T-helper 2 cell treated with Interferon-gamma antibody and Interleukin-4, amounts not matched to agents 100 ng/mL and 5 ng/mL, for 36 hours (primary cell): ENCODE data around the gene MTARC2. TPM values are rescaled to one million over a fixed set of nuclear protein-coding genes. Genes with fewer than 3 reads are reported as not detected.

Source experiments
- intact Hi-C: fragments of 100-400 bp; cut with micrococcal nuclease; formaldehyde crosslinking; loops from one replicate; pipeline ENCODE4 v1.15.1; 2023
- total RNA-seq: library from RNA; stranded (reverse); gene quantifications from 2 replicates; pipeline ENCODE4 v1.2.3, GENCODE V29; 2022

MTARC2 gene
- total RNA-seq, 1 donor from 2014 or later, result not detected

DNA sequence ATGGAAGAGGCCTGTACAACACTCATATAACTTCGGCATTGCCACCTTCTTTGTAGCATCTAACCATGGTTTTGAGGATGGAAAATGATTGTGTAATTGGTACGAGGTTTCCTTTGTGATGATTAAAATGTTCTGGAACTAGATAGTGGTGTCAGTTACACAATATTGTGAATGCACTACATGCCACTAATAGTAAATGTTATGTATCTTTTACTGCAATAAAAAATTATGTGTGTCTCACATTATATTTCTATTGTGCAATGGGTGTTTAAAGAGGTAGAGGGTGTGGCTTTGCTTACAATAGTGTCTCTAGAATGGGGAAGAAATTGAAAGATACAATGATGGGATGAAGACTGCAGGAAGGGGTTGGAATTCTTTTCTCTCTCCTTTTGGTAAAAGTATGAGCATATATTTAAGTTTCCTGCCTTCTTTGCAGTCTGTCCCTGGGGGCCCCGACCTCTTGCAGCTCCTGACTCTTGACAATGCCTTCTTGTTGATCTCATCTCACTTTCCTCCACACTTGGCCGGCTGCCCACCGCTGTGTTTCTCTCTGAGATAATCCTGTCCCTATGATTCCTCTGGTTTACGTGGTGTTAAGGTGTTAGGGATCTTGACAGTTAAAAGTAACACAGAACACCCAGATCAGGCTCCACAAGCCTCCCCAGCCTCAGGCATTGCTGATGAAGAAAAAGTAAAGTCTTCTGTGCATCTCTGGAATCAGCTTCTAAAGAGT lies 77.9 kb downstream of the MTARC2 start:
- intact Hi-C loops, result no loop called here

DNA sequence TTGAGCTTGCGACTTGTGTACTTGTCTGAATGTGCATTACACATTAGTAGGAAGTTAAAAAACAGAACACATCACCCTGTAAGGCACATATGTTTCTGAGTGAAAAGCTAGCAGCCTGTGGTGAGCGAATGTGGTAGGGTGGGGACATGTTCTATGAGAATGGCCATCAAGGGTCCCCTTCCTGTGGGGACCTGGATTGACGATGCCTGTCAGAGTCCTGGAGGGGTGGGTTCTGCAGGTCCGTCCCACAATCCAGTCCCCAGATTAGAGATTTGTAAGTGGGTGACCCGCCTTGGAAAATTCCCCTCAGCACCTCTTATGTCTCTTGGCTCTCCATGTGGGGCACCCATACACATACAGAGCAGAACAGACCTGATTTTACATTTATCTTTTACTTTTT lies 78.6 kb downstream of the MTARC2 start:
- intact Hi-C loops, result no loop called here

DNA sequence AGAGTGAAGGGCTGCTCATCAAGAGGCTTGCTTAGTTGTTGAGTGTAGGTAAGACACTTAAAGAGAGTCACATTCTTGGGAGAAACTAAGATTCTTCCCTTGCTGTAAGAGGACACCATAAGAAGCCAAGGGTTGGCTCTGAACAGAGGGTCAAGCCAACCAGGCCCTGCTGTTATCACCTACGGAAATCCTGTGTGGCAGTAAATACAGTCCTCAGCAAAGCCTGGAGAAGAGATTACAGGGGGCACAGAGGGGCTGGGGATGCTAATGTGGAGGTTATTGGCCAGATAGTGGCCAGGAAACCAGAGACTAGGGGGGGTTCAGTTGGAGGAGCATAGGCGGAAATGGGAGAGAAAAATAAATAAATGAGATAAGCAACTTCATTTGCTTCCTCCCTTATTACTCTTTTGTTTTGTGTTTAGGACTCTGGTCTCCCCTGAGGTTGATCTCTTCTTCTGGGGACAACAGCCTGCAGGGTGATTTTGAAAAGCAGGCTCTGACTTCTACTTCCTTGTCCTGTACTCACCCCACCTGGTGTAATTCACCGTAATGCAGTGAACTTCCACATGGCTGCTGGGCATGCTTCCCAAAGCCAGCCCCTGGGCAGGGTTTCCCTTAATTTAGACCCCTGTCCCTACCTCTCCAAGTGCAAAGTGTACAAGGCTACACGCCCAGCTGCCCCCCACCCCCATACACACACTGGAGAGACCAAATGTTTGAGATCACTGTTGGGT lies 79.5 kb downstream of the MTARC2 start:
- intact Hi-C loops, result no loop called here

DNA sequence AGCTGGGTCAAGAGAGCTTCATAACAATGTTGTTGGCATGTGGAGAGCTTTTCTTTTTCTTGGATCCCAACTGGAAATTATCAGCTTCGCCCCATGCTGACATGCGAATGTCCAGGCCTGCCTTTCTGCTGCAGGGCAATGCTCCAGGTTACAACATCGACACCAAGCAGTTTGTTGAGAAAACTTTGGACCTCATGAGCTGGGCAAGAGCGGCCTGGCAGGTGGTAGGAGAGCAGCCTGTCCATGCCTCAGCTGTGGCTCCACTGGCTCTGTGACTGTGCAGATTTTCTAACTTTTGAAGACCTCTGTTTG lies 80.0 kb downstream of the MTARC2 start:
- intact Hi-C loops, result no loop called here

DNA sequence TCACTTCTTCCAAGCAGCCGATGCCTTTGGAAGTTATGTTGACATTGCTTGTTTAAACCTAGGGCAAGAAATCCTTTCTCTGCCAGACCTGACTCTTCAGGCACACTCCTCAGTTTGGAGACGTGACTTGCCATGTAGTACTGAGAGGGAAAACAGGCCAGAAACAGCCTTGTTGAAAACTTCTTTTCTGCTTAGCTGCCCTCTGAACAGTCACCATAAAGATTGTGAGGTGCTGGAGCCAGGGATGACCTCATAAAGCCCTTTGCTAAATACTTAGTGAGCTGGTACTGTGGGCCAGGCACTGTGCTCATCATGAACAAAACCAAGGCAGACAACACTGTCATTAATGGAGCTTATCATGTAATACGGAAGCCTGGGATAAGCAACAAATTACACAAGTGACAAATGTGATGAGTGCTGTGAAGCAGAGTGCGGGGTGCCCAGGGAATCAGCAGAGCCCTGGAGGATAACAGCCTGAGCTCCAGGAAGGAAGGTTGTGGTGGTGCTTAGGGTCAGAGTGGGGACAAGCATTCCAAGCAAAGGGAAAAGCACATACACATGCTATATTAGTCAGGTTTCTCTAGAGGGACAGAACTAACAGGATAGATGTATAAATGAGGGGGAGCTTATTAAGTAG lies 80.9 kb downstream of the MTARC2 start:
- intact Hi-C loops, result no loop called here

DNA sequence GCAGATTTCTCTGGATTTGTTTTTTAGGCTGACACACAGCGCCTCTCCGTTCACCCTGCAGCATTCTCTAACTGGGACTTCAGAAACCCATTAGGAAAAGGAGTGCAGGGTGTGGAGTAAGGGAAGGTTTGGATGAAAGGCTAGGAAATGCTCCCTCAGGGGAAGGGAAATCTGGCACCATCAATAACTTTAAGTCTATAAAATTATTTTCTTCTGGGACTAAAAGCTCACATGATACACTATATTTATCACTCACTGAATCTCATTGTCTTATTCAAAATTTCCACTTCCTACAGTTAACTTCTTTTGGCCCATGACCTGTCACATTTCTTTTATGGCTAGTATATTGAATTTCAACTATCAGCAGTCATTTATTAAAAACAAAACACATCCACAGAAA lies 85.3 kb downstream of the MTARC2 start:
- intact Hi-C loops, result no loop called here

Other genes with a start within 250 kb of the MTARC2 start
- not detected in 2 replicates for gene MARK1, start 220.2 kb upstream of the MTARC2 start, total RNA-seq
- 0.34 and 0.36 TPM in 2 replicates for gene C1orf115, start 58.0 kb upstream of the MTARC2 start, total RNA-seq
- not detected in 2 replicates for gene MTARC1, start 38.6 kb downstream of the MTARC2 start, total RNA-seq
- gene HLX, start 131.1 kb downstream of the MTARC2 start, total RNA-seq, result 0.91 and 1.1 TPM in 2 replicates